ENCODE measurements around the gene FAF1.
"Not testable (repeated sequence)": the region's sequence is repeated elsewhere in the genome, so short reads cannot be mapped to it uniquely, and the experiment has no call there.

Gene FAF1

GRCh38 chr1:50739125-50739524, 220.9 kb downstream of the FAF1 start:
- no peak for DNase-seq (ENCODE audit: extremely low spot score)
- POLR2A ChIA-PET: no interaction called here
- TF ChIP-seq ARNT (IDR thresholded peaks at IDR 0.05) (no peak), NFRKB (IDR thresholded peaks at IDR 0.05) (no peak), BHLHE40 (IDR thresholded peaks at IDR 0.05; ENCODE audit: borderline replicate concordance) (no peak), FOXA1 (IDR thresholded peaks at IDR 0.05) (no peak), ELF4 (IDR thresholded peaks at IDR 0.05) (no peak), LEF1 (IDR thresholded peaks at IDR 0.05; ENCODE audit: borderline replicate concordance) (no peak), SUZ12 (IDR thresholded peaks at IDR 0.05) (no peak), TARDBP (IDR thresholded peaks at IDR 0.05) (no peak), CTBP1 (IDR thresholded peaks at IDR 0.05; ENCODE audit: borderline replicate concordance) (no peak), FOXM1 (IDR thresholded peaks at IDR 0.05; ENCODE audit: borderline replicate concordance) (no peak), FOXK2 (IDR thresholded peaks at IDR 0.05) (no peak), PKNOX1 (IDR thresholded peaks at IDR 0.05) (no peak), SP1 (IDR thresholded peaks at IDR 0.05) (no peak), ZNF384 (IDR thresholded peaks at IDR 0.05) (no peak), L3MBTL2 (conservative IDR thresholded peaks at IDR 0.05) (no peak), HDGF (IDR thresholded peaks at IDR 0.05; ENCODE audit: borderline replicate concordance) (no peak)
- CTCF ChIA-PET: no interaction called here

GRCh38 chr1:50735443-50735842, 224.6 kb downstream of the FAF1 start:
- ChIA-PET CTCF (interaction anchor here (0.6 kb wide), 1 partner anchor 72 kb away, joined by 4 read pairs; no protein-coding TSS in a partner anchor), POLR2A (no interaction called here)
- no peak for TF ChIP-seq LEF1 (IDR thresholded peaks at IDR 0.05; ENCODE audit: borderline replicate concordance)
- TF ChIP-seq FOXK2 (IDR thresholded peaks at IDR 0.05): no peak
- no peak for TF ChIP-seq CTBP1 (IDR thresholded peaks at IDR 0.05; ENCODE audit: borderline replicate concordance)
- no peak for TF ChIP-seq ELF4 (IDR thresholded peaks at IDR 0.05)
- TF ChIP-seq ARNT (IDR thresholded peaks at IDR 0.05): no peak
- TF ChIP-seq FOXA1 (IDR thresholded peaks at IDR 0.05): no peak
- no peak for TF ChIP-seq FOXM1 (IDR thresholded peaks at IDR 0.05; ENCODE audit: borderline replicate concordance)
- no peak for TF ChIP-seq ZNF384 (IDR thresholded peaks at IDR 0.05)
- no peak for TF ChIP-seq SUZ12 (IDR thresholded peaks at IDR 0.05)
- DNase-seq (ENCODE audit: extremely low spot score): peak; percentile 11

GRCh38 chr1:50727578-50727977, 232.5 kb downstream of the FAF1 start:
- POLR2A ChIA-PET; CTCF ChIA-PET; DNase-seq (ENCODE audit: extremely low spot score): not testable (repeated sequence)

GRCh38 chr1:50724626-50725286, 235.3 kb downstream of the FAF1 start:
- POLR2A ChIA-PET: no interaction called here
- TF ChIP-seq ZNF384 (IDR thresholded peaks at IDR 0.05): no peak
- TF ChIP-seq NFRKB (IDR thresholded peaks at IDR 0.05): no peak
- TF ChIP-seq FOXA1 (IDR thresholded peaks at IDR 0.05): no peak
- no peak for TF ChIP-seq CTBP1 (IDR thresholded peaks at IDR 0.05; ENCODE audit: borderline replicate concordance)
- no peak for TF ChIP-seq BHLHE40 (IDR thresholded peaks at IDR 0.05; ENCODE audit: borderline replicate concordance)
- no peak for TF ChIP-seq L3MBTL2 (conservative IDR thresholded peaks at IDR 0.05)
- no peak for TF ChIP-seq SP1 (IDR thresholded peaks at IDR 0.05)
- TF ChIP-seq HDGF (IDR thresholded peaks at IDR 0.05; ENCODE audit: borderline replicate concordance): no peak
- TF ChIP-seq TARDBP (IDR thresholded peaks at IDR 0.05): no peak
- TF ChIP-seq SUZ12 (IDR thresholded peaks at IDR 0.05): no peak
- CTCF ChIA-PET: no interaction called here
- DNase-seq (ENCODE audit: extremely low spot score): no peak

- no peak for TF ChIP-seq HDGF (IDR thresholded peaks at IDR 0.05; ENCODE audit: borderline replicate concordance)
- DNase-seq (ENCODE audit: extremely low spot score): no peak
- ChIA-PET CTCF (no interaction called here), POLR2A (no interaction called here)
These were observed 239.5 kb downstream of the FAF1 start for GRCh38 chr1:50720457-50721053.

- DNase-seq (ENCODE audit: extremely low spot score): no peak
- no peak for TF ChIP-seq ELF4 (IDR thresholded peaks at IDR 0.05)
- no peak for TF ChIP-seq L3MBTL2 (conservative IDR thresholded peaks at IDR 0.05)
- no peak for TF ChIP-seq LEF1 (IDR thresholded peaks at IDR 0.05; ENCODE audit: borderline replicate concordance)
- no peak for TF ChIP-seq HDGF (IDR thresholded peaks at IDR 0.05; ENCODE audit: borderline replicate concordance)
- no peak for TF ChIP-seq CTBP1 (IDR thresholded peaks at IDR 0.05; ENCODE audit: borderline replicate concordance)
- TF ChIP-seq ZNF384 (IDR thresholded peaks at IDR 0.05): no peak
- no peak for TF ChIP-seq BHLHE40 (IDR thresholded peaks at IDR 0.05; ENCODE audit: borderline replicate concordance)
- TF ChIP-seq FOXM1 (IDR thresholded peaks at IDR 0.05; ENCODE audit: borderline replicate concordance): no peak
- TF ChIP-seq ARNT (IDR thresholded peaks at IDR 0.05): no peak
- no peak for TF ChIP-seq FOXK2 (IDR thresholded peaks at IDR 0.05)
- TF ChIP-seq FOXA1 (IDR thresholded peaks at IDR 0.05): no peak
- TF ChIP-seq NFRKB (IDR thresholded peaks at IDR 0.05): no peak
- TF ChIP-seq TARDBP (IDR thresholded peaks at IDR 0.05): no peak
- TF ChIP-seq SUZ12 (IDR thresholded peaks at IDR 0.05): no peak
- TF ChIP-seq SP1 (IDR thresholded peaks at IDR 0.05): no peak
- no peak for TF ChIP-seq PKNOX1 (IDR thresholded peaks at IDR 0.05)
- ChIA-PET POLR2A (no interaction called here), CTCF (no interaction called here)
These were observed 240.9 kb downstream of the FAF1 start for GRCh38 chr1:50719126-50719525.

GRCh38 chr1:50717327-50717726, 242.7 kb downstream of the FAF1 start:
- DNase-seq (ENCODE audit: extremely low spot score): no peak
- POLR2A ChIA-PET: no interaction called here
- CTCF ChIA-PET: no interaction called here
- TF ChIP-seq SP1 (IDR thresholded peaks at IDR 0.05) (no peak), SUZ12 (IDR thresholded peaks at IDR 0.05) (no peak), FOXK2 (IDR thresholded peaks at IDR 0.05) (no peak), FOXM1 (IDR thresholded peaks at IDR 0.05; ENCODE audit: borderline replicate concordance) (no peak), CTBP1 (IDR thresholded peaks at IDR 0.05; ENCODE audit: borderline replicate concordance) (no peak), L3MBTL2 (conservative IDR thresholded peaks at IDR 0.05) (no peak), LEF1 (IDR thresholded peaks at IDR 0.05; ENCODE audit: borderline replicate concordance) (no peak), HDGF (IDR thresholded peaks at IDR 0.05; ENCODE audit: borderline replicate concordance) (no peak), FOXA1 (IDR thresholded peaks at IDR 0.05) (no peak)

GRCh38 chr1:50716455-50716854, 243.6 kb downstream of the FAF1 start:
- DNase-seq (ENCODE audit: extremely low spot score); POLR2A ChIA-PET; CTCF ChIA-PET: not testable (repeated sequence)
